K562 (cell line): ENCODE results near the gene ASPG. TPM values are rescaled to one million over a fixed set of nuclear protein-coding genes. Genes with fewer than 3 reads are reported as not detected.

Source experiments
- ATAC-seq: fragments of 200-7000 bp; cut with Tn5 transposase; 3 replicates; pipeline ENCODE4 v1.9.1; 2020; ENCODE audit warnings: moderate library complexity
- BruUV-seq: library from RNA; stranded (reverse); fragments of 400-500 nt; replicated peaks from 2 replicates; lab custom pipeline; 2021; lab: Mats Ljungman, UMichigan
- CTCF ChIA-PET: fragments of 300-600 bp; formaldehyde crosslinking; extraction: SDS; loops from one replicate; lab custom pipeline; 2021; ENCODE audit warnings: low intra/inter-chr PET ratio; lab: Yijun Ruan, JAX
- POLR2A ChIA-PET: fragments of 300-600, 350-650 bp; sonication (Branson Sonifier 250); formaldehyde crosslinking; extraction: SDS; loops from one replicate; lab custom pipeline; 2021; ENCODE audit warnings: antibody characterized with exemption, inconsistent platforms; lab: Yijun Ruan, JAX
- DNase-seq, 4 experiments: peaks; one replicate each; pipeline versions ENCODE4 v3.0.0 to v3.0.0-alpha.2; 2011 to 2018; ENCODE audit warnings: low spot score in 3 of 4, mixed read lengths in 3 of 4; ENCODE audit errors: extremely low read depth in 1 of 4
- FAIRE-seq: peaks from 2 replicates; lab custom pipeline; 2011; peaks lifted over from hg19 to GRCh38; lab: Jason Lieb, UNC
- H2AFZ ChIP-seq: 2 replicates; pipeline ENCODE4 v1.6.0; 2011; ENCODE audit warnings: low read depth, low read length, control low read depth, inconsistent platforms
- H3K27ac ChIP-seq: fragments of 200-600 bp; 3 replicates; pipeline ENCODE4 v1.8.0; 2011; ENCODE audit warnings: low read depth, mild to moderate bottlenecking, control low read depth, inconsistent platforms, low read length, moderate library complexity, mixed read lengths; ENCODE audit errors: extremely low read depth
- H3K27me3 ChIP-seq, 2 experiments: fragments of 300-600 bp in 1 of 2; 2 replicates in 1 of 2; 3 replicates in 1 of 2; pipeline versions ENCODE4 v1.6.0 to v1.8.0; 2011; ENCODE audit warnings: inconsistent platforms in 2 of 2, low read length in 2 of 2, mild to moderate bottlenecking in 1 of 2, mixed read lengths in 1 of 2, moderate library complexity in 1 of 2; ENCODE audit not compliant: control insufficient read depth in 2 of 2, insufficient read depth in 2 of 2
- H3K36me3 ChIP-seq: fragments of 300-600 bp; 3 replicates; pipeline ENCODE4 v1.8.0; 2011; ENCODE audit warnings: mild to moderate bottlenecking, low read length, inconsistent platforms; ENCODE audit not compliant: control insufficient read depth, insufficient read depth
- H3K4me1 ChIP-seq, 2 experiments: fragments of 200-600 bp in 1 of 2; replicated peaks in 1 of 2; 2 replicates in 1 of 2; 3 replicates in 1 of 2; pipeline versions ENCODE4 v1.5.1 to v1.8.0; 2011; ENCODE audit warnings: inconsistent platforms in 2 of 2, low read length in 2 of 2, mild to moderate bottlenecking in 1 of 2, mixed read lengths in 1 of 2, moderate library complexity in 1 of 2; ENCODE audit not compliant: control insufficient read depth in 2 of 2, insufficient read depth in 2 of 2
- H3K4me2 ChIP-seq: 2 replicates; pipeline ENCODE4 v1.6.1; 2011; ENCODE audit warnings: low read length, control low read depth, inconsistent platforms, mixed read lengths; ENCODE audit not compliant: insufficient read depth
- H3K4me3 ChIP-seq: fragments of 200-600 bp; sonication (generic), shearing (Covaris generic); 2 replicates; pipeline ENCODE4 v1.5.1; 2016; ENCODE audit warnings: control low read depth, inconsistent platforms
- H3K79me2 ChIP-seq: fragments of 200-600 bp; 3 replicates; pipeline ENCODE4 v1.8.0; 2011; ENCODE audit warnings: low read length, inconsistent platforms; ENCODE audit not compliant: control insufficient read depth, insufficient read depth
- H3K9ac ChIP-seq, 2 experiments: 2 replicates each; pipeline versions ENCODE4 v1.6.0 to v1.6.1; 2011; ENCODE audit warnings: low read depth in 2 of 2, low read length in 2 of 2, control low read depth in 1 of 2, inconsistent platforms in 1 of 2, mild to moderate bottlenecking in 1 of 2, mixed read lengths in 1 of 2; ENCODE audit not compliant: insufficient read depth in 1 of 2
- H3K9me1 ChIP-seq: one replicate; pipeline ENCODE4 v1.6.0; 2011; ENCODE audit warnings: inconsistent platforms, mild to moderate bottlenecking, low read length, moderate library complexity; ENCODE audit not compliant: control insufficient read depth, insufficient read depth
- H3K9me3 ChIP-seq: replicated peaks from 2 replicates; pipeline ENCODE4 v1.5.1; 2011; ENCODE audit warnings: low read depth, low read length, inconsistent platforms; ENCODE audit not compliant: control insufficient read depth, insufficient read depth
- H4K20me1 ChIP-seq: replicated peaks from 2 replicates; pipeline ENCODE4 v1.6.1; 2011; ENCODE audit warnings: low read length, inconsistent platforms, mixed read lengths; ENCODE audit not compliant: control insufficient read depth, insufficient read depth
- ELF1 ChIP-seq: fragments of 200-800 bp; sonication (Bioruptor generic); IDR thresholded peaks from 2 replicates; pipeline ENCODE4 v1.6.1; 2016; ENCODE audit warnings: missing genetic modification characterization, missing compliant biosample characterization
- NBN ChIP-seq: fragments of 450-650 bp; IDR thresholded peaks from 2 replicates; pipeline ENCODE4 v1.6.1; 2016; ENCODE audit warnings: low read depth, mild to moderate bottlenecking
- NCOA6 ChIP-seq: fragments of 450-650 bp; IDR thresholded peaks from 2 replicates; pipeline ENCODE4 v1.6.1; 2017; ENCODE audit warnings: mild to moderate bottlenecking
- NFE2 ChIP-seq: IDR thresholded peaks from 2 replicates; pipeline ENCODE4 v1.6.1; 2014; ENCODE audit warnings: antibody characterized with exemption, low read depth
- NFRKB ChIP-seq: fragments of 450-650 bp; IDR thresholded peaks from 2 replicates; pipeline ENCODE4 v1.6.1; 2016; ENCODE audit warnings: low read depth
- SMAD4 ChIP-seq: fragments of 250-450 bp; sonication (Bioruptor Pico); conservative IDR thresholded peaks from 2 replicates; pipeline ENCODE4 v1.8.0; 2021; ENCODE audit warnings: inconsistent platforms, mild to moderate bottlenecking, moderate library complexity
- WGBS: fragments of 100-300 bp; shearing (Covaris generic); methylation state at CpG from one replicate; pipeline ENCODE4 v1.1.6; 2016; ENCODE audit warnings: low coverage, mixed read lengths; ENCODE audit not compliant: insufficient coverage; ENCODE audit errors: missing lambda C conversion rate; 5-methylcytosine and 5-hydroxymethylcytosine counted together
- in situ Hi-C: fragments of 300-500 bp; cut with MboI; formaldehyde crosslinking; loops from 4 replicates; pipeline ENCODE4 v1.15.0; 2018; ENCODE audit warnings: inconsistent platforms, mixed read lengths
- intact Hi-C: fragments of 100-400 bp; cut with micrococcal nuclease; formaldehyde crosslinking; loops from 2 replicates; pipeline ENCODE4 v1.14.2; 2022
- polyA plus RNA-seq, 8 experiments: library from polyadenylated mRNA; depleted of rRNA in 4 of 8; stranded (reverse) in 5 of 8; unstranded in 3 of 8; fragments of >200 nt; fragmentation: Nextera tagmentation in 2 of 8; fragmentation: Illumina TruSeq in 1 of 8; extraction: Ambion mirVana in 2 of 8; extraction: Trizol in 1 of 8; gene quantifications; 2 replicates each; pipeline versions ENCODE4 v1.2.1 to v1.2.3, GENCODE V29; 2011 to 2014; ENCODE audit warnings: inconsistent platforms in 1 of 8, missing spikeins in 1 of 8
- total RNA-seq, 7 experiments: library from RNA; depleted of rRNA in 6 of 7; stranded (reverse); fragments of >200 nt in 6 of 7; fragmentation: Illumina TruSeq in 2 of 7; extraction: Trizol in 2 of 7; gene quantifications; 2 replicates each; pipeline versions ENCODE4 v1.2.1 to v1.2.3, GENCODE V29; 2011 to 2021; ENCODE audit warnings: low replicate concordance in 1 of 7

The ASPG gene
- total and polyA plus RNA-seq, 9 of the 15 experiments (the other 6 are each of a cell fraction or from before 2014, with no cell fraction given), result 0.18 TPM; not detected in 8

DNA sequence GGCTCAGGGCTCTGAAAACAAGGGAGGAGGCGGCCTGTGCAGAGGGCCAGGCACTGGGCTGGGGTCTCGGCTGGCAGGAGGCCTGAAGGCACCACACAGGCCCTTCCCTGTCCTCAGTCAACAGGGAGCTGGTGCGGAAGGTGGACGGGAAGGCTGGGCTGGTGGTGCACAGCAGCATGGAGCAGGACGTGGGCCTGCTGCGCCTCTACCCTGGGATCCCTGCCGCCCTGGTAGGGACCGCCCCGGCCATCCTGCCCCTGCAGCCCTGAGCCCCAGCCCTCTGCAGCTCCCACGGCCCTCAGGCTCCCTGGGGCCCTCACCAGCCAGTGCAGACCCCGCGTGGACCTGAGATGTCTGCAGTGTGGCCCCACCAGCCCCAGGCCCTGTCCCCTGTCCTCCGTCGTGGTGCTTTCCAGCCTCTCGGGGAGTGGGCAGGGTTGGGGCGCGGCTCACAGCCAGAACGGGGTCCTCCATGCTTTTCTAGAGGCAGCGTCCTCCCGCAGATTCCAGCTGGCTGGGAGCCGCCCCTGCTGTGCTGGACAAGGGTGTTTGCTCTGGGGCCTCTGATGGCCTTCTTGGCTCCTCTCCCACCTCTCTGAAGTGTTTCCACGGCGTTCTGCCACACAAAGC is 18.1 kb downstream of the ASPG start:
- Histone ChIP-seq H3K9me1 (no peaks in the 10 kb centered on the region), H3K36me3 (no peaks in the 10 kb centered on the region), H2AFZ (no peak overlapping the region), H3K79me2 (no peaks in the 10 kb centered on the region), H3K9ac (no peak overlapping the region), H4K20me1 (no peaks in the 10 kb centered on the region), H3K4me1 (peaks cover 0 to 23% of the 10 kb centered on the region in 2 experiments; a peak in 2 of 5 replicates), H3K27ac (no peak overlapping the region), H3K4me2 (no peak overlapping the region), H3K4me3 (no peak overlapping the region), H3K27me3 (peaks cover 0 to 25% of the 10 kb centered on the region in 2 experiments; a peak in 1 of 5 replicates), H3K9me3 (no peaks in the 10 kb centered on the region)
- ChIA-PET POLR2A (no interaction called here), CTCF (no interaction called here)
- TF ChIP-seq NCOA6 (no peak), NFE2 (no peak), NFRKB (no peak), NBN (no peak), ELF1 (tag) (no peak), SMAD4 (CRISPR knock-in tag) (no peak)
- no peak for FAIRE-seq
- in situ Hi-C loops (no loop called here), intact Hi-C loops (no loop called here)
- no peak for DNase-seq
- WGBS, result 2% methylated on average over 9 of the region's 23 CpGs
- no TSS peak for BruUV-seq
- ATAC-seq, result no peak
